GM21723 (cell line): Measurements from ENCODE around the gene BEAN1.
"Not testable (repeated sequence)": the region's sequence is repeated elsewhere in the genome, so short reads cannot be mapped to it uniquely, and the experiment has no call there.

Source experiments
- ATAC-seq: cut with Tn5 transposase; IDR thresholded peaks from one replicate; pipeline ENCODE4 v1.9.1; 2021; ENCODE audit warnings: mild to moderate bottlenecking, moderate library complexity; ENCODE audit not compliant: unreplicated experiment

Gene BEAN1

GRCh38 chr16:66502020-66502913, 75.2 kb downstream of the BEAN1 start:
- no peak for ATAC-seq

- no peak for ATAC-seq
These were observed 75.9 kb downstream of the BEAN1 start for GRCh38 chr16:66503030-66503429.

DNA sequence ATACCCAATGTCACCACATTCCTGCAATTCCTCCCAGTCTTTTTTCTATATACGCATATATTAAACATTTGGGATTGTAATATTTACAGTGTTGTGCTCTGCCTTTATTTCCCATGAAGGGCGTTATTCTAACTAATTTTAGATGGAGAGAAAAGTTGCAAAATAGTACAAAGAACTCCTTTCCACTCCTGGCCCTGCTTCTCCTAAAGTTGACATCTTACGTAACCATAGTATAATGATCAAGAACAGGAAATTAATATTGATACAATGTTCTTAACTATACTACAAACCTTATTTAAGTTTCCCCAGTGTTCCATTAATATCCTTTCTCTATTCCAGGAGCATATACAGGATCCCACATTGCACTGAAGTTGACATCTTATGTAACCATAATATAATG, 76.5 kb downstream of the BEAN1 start:
- ATAC-seq: no peak

- ATAC-seq: no peak
These were observed 80.7 kb downstream of the BEAN1 start for GRCh38 chr16:66507731-66508239.

- no peak for ATAC-seq
These were observed 81.3 kb downstream of the BEAN1 start for GRCh38 chr16:66508248-66508913.

- ATAC-seq: no peak
These were observed 81.9 kb downstream of the BEAN1 start for GRCh38 chr16:66508914-66509496.

DNA sequence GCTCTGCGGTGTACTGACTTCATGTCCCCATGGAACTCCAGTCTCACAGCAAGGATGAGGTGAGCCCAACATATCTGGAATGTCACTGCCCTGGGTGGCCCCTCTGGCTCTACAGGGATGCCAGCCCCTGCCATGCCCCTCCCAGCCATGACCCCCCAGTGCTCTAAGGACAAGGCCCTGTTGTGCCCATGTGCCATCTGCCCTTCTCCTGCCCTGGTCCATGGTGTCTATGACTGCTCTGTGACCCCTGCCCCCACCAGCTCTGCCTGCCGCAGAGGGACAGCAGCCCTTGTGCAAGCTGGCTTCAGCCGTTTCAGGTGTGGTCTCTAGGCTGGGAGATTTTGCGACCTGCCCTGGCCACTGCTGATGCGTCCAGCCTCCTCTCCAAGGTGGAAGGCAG, 82.5 kb downstream of the BEAN1 start:
- ATAC-seq: no peak

DNA sequence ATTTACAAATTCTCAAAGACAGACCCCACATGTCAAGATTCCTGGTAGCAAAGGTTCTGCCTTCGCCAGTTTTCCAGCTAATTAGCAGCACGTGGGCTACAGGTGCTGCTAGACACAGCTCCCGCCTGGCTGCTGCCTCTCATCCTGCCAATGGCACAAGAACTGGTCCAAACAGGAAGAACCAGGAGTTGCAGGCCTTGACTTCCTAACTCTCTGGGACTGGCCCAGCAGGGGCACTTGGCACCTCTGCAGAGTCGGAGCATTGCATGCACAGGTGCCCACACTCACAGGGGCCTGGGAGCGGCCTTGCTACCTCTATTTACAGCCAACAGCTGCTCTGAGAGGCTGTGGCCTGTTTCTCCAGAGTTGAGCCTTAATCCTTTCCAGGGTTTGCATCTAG, 83.2 kb downstream of the BEAN1 start:
- no peak for ATAC-seq

GRCh38 chr16:66510711-66511601, 83.9 kb downstream of the BEAN1 start:
- ATAC-seq: no peak

DNA sequence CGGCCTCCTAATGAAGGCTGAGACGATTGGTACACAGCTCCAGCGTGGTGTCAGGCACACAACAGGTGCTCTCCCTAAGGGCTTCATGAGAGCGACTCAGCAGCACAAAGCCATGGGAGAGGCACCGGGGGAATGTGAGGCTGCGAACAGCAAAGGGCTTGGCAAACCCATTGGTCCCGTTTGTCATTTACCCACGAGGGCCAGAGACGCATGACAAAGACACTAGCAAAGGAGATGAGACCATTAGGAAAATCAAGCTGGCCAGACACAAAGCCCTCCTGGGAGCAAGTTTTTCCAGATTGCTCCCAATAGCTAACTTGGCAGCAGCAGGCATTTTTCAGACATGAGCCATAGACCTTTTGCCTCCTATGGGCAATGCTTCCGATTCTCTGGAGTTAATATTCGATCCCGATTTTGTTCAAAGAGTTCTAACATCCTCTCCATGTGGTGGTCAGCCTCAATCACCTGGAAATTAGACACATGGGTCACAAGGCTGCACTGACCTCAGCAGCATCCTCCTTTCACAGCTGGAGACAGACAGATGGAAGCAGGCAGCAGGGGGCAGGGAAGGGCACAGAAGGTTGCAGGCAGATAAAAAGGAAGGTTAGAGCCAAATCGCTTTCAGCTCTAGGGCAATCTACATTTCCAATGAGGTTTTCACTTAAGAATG, 84.6 kb downstream of the BEAN1 start:
- no peak for ATAC-seq

DNA sequence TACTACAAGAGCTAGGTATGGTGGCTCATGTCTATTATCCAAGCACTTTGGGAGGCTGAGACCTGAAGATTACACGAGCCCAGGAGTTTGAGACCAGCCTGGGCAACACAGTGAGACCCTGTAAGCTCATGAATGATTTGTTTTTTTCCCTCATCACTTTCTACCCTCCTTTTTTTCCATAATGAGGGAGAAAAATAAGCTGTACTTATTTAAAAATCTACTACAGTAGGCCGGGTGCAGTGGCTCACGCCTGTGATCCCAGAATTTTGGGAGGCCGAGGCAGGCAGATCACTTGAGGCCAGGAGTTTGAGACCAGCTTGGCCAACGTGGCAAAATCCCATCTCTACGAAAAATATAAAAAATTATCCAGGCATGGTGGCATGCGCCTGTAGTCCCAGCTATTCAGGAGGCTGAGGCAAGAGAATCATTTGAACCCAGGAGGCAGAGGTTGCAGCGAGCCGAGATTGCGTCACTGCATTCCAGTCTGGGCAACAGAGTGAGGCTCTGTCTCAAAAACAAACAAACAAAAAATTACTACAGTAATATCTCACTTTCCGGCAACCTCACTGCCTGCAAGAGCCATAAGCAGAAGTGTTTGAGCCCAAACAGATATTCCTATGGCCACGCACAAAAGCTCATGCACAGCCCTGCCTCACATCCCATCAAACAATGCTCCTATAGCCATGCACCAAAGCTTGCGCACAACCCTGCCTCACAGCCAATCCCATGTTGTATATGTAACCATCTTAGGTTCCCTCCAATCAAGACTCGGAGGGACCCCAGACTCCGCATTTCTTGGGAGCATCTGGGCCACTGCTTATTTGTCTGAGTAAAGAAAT, 85.4 kb downstream of the BEAN1 start:
- ATAC-seq: no peak

DNA sequence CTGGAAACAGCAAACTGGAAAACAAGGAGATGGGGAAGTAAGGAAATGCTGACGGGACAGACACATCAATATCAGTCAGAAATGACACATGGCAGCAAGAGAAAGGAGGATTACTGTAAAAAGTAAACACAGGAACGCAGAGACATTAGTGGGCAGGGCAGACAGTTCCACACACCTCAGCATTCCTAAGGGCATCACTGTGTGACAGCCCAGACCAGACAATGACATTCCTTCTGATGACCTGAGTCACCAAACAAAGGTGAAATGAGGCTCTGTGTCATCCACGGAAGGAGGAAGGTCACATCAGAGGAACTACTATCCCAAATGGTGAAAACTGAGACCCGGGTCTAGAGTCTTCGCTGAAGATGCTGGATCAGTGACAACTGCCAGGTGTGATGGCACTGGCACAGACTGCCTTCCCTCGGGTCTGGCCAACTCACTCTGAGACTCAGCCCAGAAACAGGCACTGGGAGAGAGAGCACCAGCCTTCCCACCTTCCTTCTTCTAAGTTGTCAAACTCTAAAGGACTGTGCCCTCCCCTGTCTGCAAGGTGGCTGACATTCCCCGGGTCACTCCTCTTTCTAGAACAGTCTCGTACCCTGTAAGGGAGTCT, 86.1 kb downstream of the BEAN1 start:
- no peak for ATAC-seq

DNA sequence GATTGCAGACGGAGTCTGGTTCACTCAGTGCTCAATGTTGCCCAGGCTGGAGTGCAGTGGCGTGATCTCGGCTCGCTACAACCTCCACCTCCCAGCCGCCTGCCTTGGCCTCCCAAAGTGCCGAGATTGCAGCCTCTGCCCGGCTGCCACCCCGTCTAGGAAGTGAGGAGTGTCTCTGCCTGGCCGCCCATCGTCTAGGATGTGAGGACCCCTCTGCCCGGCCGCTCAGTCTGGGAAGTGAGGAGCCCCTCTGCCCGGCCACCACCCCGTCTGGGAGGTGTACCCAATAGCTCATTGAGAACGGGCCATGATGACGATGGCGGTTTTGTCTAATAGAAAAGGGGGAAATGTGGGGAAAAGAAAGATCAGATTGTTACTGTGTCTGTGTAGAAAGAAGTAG, 87.3 kb downstream of the BEAN1 start:
- not testable (repeated sequence) for ATAC-seq

DNA sequence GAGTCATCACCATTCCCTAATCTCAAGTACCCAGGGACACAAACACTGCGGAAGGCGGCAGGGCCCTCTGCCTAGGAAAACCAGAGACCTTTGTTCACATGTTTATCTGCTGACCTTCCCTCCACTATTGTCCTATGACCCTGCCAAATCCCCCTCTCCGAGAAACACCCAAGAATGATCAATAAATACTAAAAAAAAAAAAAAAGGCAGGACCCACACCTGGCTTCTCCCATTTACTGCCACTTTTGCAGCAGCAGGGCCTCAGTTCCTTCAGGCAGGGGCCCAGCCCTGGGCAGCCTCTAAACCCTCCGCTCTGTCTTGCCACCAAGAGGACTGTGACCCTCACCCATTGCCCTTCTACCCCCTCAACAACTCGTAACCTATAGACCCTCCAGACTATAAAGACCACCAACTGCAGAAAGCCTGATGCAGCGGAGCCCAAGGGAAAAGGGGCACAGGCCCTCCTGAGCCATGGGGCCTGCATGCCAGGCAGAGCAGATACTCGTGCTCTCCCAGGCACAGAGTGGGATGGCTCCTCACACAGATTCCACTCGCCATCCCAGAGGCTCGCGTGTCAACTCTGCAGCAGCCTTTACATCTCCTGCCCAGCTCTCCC, 88.0 kb downstream of the BEAN1 start:
- ATAC-seq: not testable (repeated sequence)

GRCh38 chr16:66515596-66516508, 88.8 kb downstream of the BEAN1 start:
- peak; percentile 3 for ATAC-seq

DNA sequence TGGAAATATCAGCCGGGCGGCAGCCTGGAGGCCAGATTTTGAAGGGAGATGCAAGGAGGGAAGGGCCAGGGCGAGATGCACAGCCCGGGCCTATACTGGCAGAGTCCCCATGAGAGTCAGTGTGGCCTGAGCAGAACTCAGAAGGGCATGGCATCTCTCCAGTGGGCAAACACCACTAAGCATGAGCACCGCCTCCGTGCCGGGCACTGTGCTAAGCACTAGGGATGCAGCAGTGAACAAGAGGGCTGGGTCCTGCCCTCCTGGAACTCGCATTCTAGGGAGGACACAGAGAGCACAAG, 89.4 kb downstream of the BEAN1 start:
- no peak for ATAC-seq

DNA sequence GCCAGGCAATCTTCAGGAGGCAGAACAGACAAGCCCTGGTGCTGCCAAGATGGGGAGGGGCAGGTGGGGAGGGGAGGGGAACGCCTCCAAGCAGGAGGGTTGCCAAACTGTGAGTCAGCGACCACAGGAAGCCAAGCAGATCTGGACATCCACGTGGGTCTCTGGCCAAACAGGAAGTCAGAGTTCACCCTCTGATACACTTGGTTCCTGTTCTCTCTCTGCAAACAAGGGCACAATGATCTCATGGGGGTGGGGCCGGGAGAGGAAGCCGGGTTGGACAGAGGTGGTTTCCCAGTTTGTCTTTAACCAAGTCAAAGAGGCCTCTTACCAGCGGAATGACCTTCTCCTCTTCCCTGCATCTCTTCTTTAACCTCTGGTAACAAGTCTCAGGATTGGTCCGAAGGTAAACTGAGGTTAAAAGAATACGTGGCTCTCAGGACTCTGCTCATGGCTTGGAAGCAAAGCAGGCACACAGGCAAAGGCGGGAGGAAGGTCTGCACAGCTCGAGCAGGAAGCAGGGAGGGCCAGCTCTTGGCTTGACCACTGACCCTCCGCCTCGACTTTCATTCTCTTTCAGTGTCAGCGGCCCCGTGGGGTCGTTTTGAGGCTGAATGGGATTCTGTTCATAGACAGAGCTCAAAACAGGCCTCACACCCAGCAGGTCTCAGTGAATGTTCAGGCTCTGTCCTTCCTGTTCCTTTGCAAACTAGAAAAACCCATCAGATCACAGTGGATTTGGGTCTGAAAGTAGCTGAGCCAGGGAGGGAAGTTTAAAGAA, 89.9 kb downstream of the BEAN1 start:
- peak; percentile 96 for ATAC-seq
